HG03103 (cell line): ENCODE measurements around the gene TICAM1.

ENCODE experiments used
- ATAC-seq: cut with Tn5 transposase; IDR thresholded peaks from one replicate; pipeline ENCODE4 v1.9.1; 2021; ENCODE audit warnings: low read depth; ENCODE audit not compliant: unreplicated experiment

Gene TICAM1

GRCh38 chr19:4774136-4774535, 57.4 kb downstream of the TICAM1 start:
- ATAC-seq, result no peak

GRCh38 chr19:4773047-4773640, 58.4 kb downstream of the TICAM1 start:
- no peak for ATAC-seq

GRCh38 chr19:4772566-4772965, 58.9 kb downstream of the TICAM1 start:
- no peak for ATAC-seq

DNA sequence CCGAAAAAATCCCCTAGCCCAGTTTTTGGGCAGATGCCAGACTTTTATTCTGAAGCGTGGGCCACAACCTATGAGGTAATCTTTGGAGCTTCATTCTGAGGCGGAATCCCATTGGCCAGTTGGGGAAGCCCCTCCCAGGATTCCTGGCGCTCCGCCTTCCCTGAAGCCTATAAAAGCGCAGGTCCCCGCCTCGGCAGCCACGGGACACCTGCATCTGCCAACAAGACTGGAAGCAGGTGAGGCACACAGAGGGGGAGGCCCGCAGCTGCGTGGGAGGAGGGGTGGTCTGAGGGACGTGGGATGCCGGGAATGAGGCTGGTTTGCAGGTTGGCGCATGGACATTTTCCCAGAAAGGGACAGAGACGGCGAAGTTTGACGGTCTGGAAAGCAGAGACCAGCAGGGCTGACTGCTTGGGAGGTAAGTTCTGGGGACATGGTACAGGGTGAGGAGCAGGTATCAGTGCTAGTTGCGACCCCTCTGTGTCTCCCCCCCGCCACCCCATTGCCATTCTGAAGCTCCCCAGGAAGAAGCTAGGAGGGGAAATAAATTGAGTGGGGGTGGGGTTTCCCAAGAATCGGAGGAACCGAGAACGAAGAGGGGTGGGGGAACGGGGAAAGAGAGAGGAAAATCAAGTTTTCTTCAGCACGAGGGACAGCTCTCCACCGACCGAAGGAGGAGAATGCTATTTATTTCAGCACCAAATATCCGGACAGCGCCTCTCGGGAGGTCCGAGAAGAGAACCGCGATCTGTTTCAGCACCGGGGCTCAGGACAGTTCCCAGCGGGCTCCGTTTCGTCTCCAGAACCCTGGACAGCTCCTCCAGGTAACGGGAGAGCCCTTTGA, 62.4 kb downstream of the TICAM1 start:
- ATAC-seq, result no peak
